Lung (tissue), 12 donors: ENCODE data around the gene AFAP1L1. TPM values are rescaled to one million over a fixed set of nuclear protein-coding genes. Genes with fewer than 3 reads are reported as not detected.

Source experiments
- ATAC-seq: fragments of 200-7000 bp; cut with Tn5 transposase; one replicate; pipeline ENCODE4 v1.9.1; 2020; ENCODE audit warnings: moderate number of reproducible peaks; ENCODE audit not compliant: insufficient read depth, low FRiP score
- DNase-seq, 3 donors: peaks; one replicate each; pipeline ENCODE4 v3.0.0-alpha.2; 2013 to 2017
- H3K27ac ChIP-seq, 2 donors: one replicate each; pipeline ENCODE4 v1.5.1; 2013; ENCODE audit warnings: mild to moderate bottlenecking in 2 of 2, moderate library complexity in 2 of 2, control low read depth in 1 of 2, inconsistent platforms in 1 of 2, low read depth in 1 of 2, low read length in 1 of 2
- H3K27me3 ChIP-seq, 3 donors: one replicate each; pipeline ENCODE4 v1.5.1; 2013; ENCODE audit warnings: low read length in 2 of 3; ENCODE audit not compliant: control insufficient read depth in 3 of 3, insufficient read depth in 3 of 3
- H3K36me3 ChIP-seq, 4 donors: one replicate each; pipeline ENCODE4 v1.5.1; 2013; ENCODE audit warnings: low read length in 4 of 4, mild to moderate bottlenecking in 1 of 4, moderate library complexity in 1 of 4; ENCODE audit not compliant: control insufficient read depth in 4 of 4, insufficient read depth in 4 of 4
- H3K4me1 ChIP-seq, 5 donors: one replicate each; pipeline ENCODE4 v1.5.1; 2013; ENCODE audit warnings: low read length in 5 of 5, mild to moderate bottlenecking in 2 of 5, moderate library complexity in 1 of 5; ENCODE audit not compliant: control insufficient read depth in 5 of 5, insufficient read depth in 5 of 5
- H3K4me3 ChIP-seq: one replicate; pipeline ENCODE4 v1.5.1; 2013; ENCODE audit warnings: mild to moderate bottlenecking, control low read depth, moderate library complexity
- H3K9ac ChIP-seq, 2 donors: one replicate each; pipeline ENCODE4 v1.5.1; 2013; ENCODE audit warnings: low read length in 2 of 2, control low read depth in 1 of 2; ENCODE audit not compliant: insufficient read depth in 1 of 2
- H3K9me3 ChIP-seq, 4 donors: one replicate each; pipeline ENCODE4 v1.5.1; 2013; ENCODE audit warnings: low read length in 3 of 4, mild to moderate bottlenecking in 1 of 4, moderate library complexity in 1 of 4; ENCODE audit not compliant: control insufficient read depth in 4 of 4, insufficient read depth in 3 of 4
- WGBS, 2 donors: extraction: QIAGEN DNeasy Blood & Tissue Kit; methylation state at CpG; one replicate each; pipeline ENCODE4 v1.1.7; 2013; 5-methylcytosine and 5-hydroxymethylcytosine counted together
- polyA plus RNA-seq, 2 donors: library from polyadenylated mRNA; stranded (reverse); fragments of 200-250 nt; gene quantifications; one replicate each; pipeline ENCODE4 v1.2.1, GENCODE V29; 2013
- total RNA-seq, 2 donors: library from RNA; depleted of rRNA in 1 of 2; stranded (reverse); fragments of >200 nt in 1 of 2; gene quantifications; one replicate each; pipeline ENCODE4 v1.2.1, GENCODE V29; 2014 to 2021
- TF ChIP-seq, protein P1 (sequence below): IDR thresholded peaks from 2 replicates; pipeline ENCODE4 v1.5.1; 2012; ENCODE audit warnings: mild to moderate bottlenecking; ENCODE audit errors: control extremely low read depth, extremely low read depth
- donor health status: control.
- donor health status: control.
- donor health status: Bipolar disorder and iron deficiency.
- donor health status: healthy.
- donor health status: DM: yes; HTN: yes; CAD: no.

Gene AFAP1L1
- total and polyA plus RNA-seq, 4 donors, result 9.8 to 40.6 (median 18.1) TPM

- H3K9ac ChIP-seq, result no peak overlapping the region
- H3K9me3 ChIP-seq, result no peaks in the 10 kb centered on the region
- 84 to 89% methylated on average over 1 of the region's 1 CpG for WGBS, 2 donors
Observed at GRCh38 chr5:149366169-149366729, 94.6 kb downstream of the AFAP1L1 start.

DNA sequence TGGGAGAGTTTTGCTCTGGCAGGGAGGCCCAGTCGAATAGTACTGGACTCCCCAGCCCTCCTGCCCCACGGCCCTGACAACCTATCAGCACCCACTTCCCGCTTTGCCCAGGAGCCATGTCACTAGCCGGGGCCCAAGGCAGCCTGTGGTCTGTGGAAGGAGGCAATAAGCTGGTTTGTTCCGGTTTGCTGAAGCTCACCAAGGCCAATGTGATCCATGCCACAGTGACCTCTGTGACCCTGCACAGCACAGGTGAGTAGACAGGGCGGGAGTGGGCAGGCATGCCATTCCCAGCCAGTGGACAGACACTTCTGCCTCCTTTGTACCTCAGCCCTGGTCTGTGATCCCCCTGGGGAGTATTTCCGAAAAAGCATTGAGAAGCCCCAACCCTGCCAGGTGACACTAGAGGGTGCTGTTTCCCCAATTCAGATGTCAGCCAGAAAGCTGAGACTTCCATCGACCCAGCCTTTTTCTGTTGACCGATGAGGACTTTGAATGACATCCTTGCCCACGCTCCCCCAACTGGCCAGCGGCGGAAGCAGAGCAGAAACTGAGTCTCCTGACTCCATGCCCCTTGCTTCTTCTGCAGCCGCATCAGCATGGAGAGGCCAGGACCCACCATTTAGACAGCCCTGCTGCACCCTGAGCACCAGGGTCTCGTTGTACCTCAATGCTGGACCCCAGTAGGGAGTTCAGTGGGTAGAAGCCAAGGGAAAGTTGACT is 95.8 kb downstream of the AFAP1L1 start:
- WGBS, 2 donors, result 46% methylated on average over 14 of the region's 14 CpGs
- peaks cover 0 to 4% (median 0%) of the 10 kb centered on the region in 5 donors for H3K4me1 ChIP-seq

More at GRCh38 chr5:149366169-149366729, 94.6 kb downstream of the AFAP1L1 start:
- H3K4me1 ChIP-seq, result peaks cover 0 to 4% (median 0%) of the 10 kb centered on the region in 5 donors
- no peaks in the 10 kb centered on the region for H3K27me3 ChIP-seq
- TF ChIP-seq, protein P1, sequence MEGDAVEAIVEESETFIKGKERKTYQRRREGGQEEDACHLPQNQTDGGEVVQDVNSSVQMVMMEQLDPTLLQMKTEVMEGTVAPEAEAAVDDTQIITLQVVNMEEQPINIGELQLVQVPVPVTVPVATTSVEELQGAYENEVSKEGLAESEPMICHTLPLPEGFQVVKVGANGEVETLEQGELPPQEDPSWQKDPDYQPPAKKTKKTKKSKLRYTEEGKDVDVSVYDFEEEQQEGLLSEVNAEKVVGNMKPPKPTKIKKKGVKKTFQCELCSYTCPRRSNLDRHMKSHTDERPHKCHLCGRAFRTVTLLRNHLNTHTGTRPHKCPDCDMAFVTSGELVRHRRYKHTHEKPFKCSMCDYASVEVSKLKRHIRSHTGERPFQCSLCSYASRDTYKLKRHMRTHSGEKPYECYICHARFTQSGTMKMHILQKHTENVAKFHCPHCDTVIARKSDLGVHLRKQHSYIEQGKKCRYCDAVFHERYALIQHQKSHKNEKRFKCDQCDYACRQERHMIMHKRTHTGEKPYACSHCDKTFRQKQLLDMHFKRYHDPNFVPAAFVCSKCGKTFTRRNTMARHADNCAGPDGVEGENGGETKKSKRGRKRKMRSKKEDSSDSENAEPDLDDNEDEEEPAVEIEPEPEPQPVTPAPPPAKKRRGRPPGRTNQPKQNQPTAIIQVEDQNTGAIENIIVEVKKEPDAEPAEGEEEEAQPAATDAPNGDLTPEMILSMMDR, result no peak
- ATAC-seq (no peak), DNase-seq (no peak)
- H3K4me3 ChIP-seq, result no peak overlapping the region
- H3K27ac ChIP-seq, result no peak overlapping the region
- no peaks in the 10 kb centered on the region for H3K36me3 ChIP-seq

DNA sequence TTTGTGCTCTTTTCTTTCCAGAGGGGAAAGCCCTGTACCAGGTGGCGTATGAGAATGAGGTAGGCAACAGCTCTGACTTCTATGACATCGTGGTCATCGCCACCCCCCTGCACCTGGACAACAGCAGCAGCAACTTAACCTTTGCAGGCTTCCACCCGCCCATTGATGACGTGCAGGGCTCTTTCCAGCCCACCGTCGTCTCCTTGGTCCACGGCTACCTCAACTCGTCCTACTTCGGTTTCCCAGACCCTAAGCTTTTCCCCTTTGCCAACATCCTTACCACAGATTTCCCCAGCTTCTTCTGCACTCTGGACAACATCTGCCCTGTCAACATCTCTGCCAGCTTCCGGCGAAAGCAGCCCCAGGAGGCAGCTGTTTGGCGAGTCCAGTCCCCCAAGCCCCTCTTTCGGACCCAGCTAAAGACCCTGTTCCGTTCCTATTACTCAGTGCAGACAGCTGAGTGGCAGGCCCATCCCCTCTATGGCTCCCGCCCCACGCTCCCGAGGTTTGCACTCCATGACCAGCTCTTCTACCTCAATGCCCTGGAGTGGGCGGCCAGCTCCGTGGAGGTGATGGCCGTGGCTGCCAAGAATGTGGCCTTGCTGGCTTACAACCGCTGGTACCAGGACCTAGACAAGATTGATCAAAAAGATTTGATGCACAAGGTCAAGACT is 96.5 kb downstream of the AFAP1L1 start:
- WGBS, 2 donors, result 94 to 95% methylated on average over 22 of the region's 22 CpGs
- peaks cover 0 to 4% (median 0%) of the 10 kb centered on the region in 5 donors for H3K4me1 ChIP-seq
- no peak overlapping the region for H3K27ac ChIP-seq
- TF ChIP-seq, protein P1, result no peak
- H3K4me3 ChIP-seq, result no peak overlapping the region
- no peak overlapping the region for H3K9ac ChIP-seq
- no peaks in the 10 kb centered on the region for H3K9me3 ChIP-seq
- ATAC-seq, result no peak
- DNase-seq, result no peak
- H3K27me3 ChIP-seq, result no peaks in the 10 kb centered on the region
- no peaks in the 10 kb centered on the region for H3K36me3 ChIP-seq

More for the DNA sequence above, 95.8 kb downstream of the AFAP1L1 start:
- Histone ChIP-seq H3K27me3 (no peaks in the 10 kb centered on the region), H3K9ac (no peak overlapping the region), H3K36me3 (no peaks in the 10 kb centered on the region), H3K27ac (no peak overlapping the region), H3K4me3 (no peak overlapping the region), H3K9me3 (no peaks in the 10 kb centered on the region)
- TF ChIP-seq, protein P1, result peak; percentile 38
- ATAC-seq, result peak; percentile 13
- peak; percentile 80 to 83 (median 81) for DNase-seq
